Neural progenitor cell (in vitro differentiated cells): ENCODE measurements around the gene SNAPC5. TPM values are rescaled to one million over a fixed set of nuclear protein-coding genes. Genes with fewer than 3 reads are reported as not detected.

Experiments
- DNase-seq: peaks from one replicate; pipeline ENCODE4 v3.0.0-alpha.2; 2016; ENCODE audit warnings: low spot score
- H2AFZ ChIP-seq: fragments of 200-600 bp; sonication (generic); replicated peaks from 2 replicates; pipeline ENCODE4 v1.6.1; 2016; ENCODE audit warnings: antibody characterized with exemption
- H3F3A ChIP-seq: fragments of 200-600 bp; sonication (generic); 2 replicates; pipeline ENCODE4 v1.6.1; 2016; ENCODE audit warnings: antibody characterized with exemption, low read depth
- H3K27ac ChIP-seq: fragments of 200-600 bp; sonication (generic); 2 replicates; pipeline ENCODE4 v1.5.1; 2016; ENCODE audit warnings: mild to moderate bottlenecking
- H3K27me3 ChIP-seq: fragments of 200-600 bp; sonication (generic); 2 replicates; pipeline ENCODE4 v1.6.1; 2016; ENCODE audit warnings: mild to moderate bottlenecking, moderate library complexity
- H3K36me3 ChIP-seq: fragments of 200-600 bp; sonication (generic); 2 replicates; pipeline ENCODE4 v1.5.1; 2016
- H3K4me1 ChIP-seq: fragments of 200-600 bp; sonication (generic); 2 replicates; pipeline ENCODE4 v1.6.1; 2016; ENCODE audit warnings: mixed run types
- H3K4me2 ChIP-seq: fragments of 200-600 bp; sonication (generic); 2 replicates; pipeline ENCODE4 v1.6.1; 2016
- H3K4me3 ChIP-seq: fragments of 200-600 bp; sonication (generic); 2 replicates; pipeline ENCODE4 v1.5.1; 2016
- H3K79me2 ChIP-seq: fragments of 200-600 bp; sonication (generic); 2 replicates; pipeline ENCODE4 v1.6.1; 2016; ENCODE audit warnings: low read depth
- H3K9ac ChIP-seq: fragments of 200-600 bp; sonication (generic); 2 replicates; pipeline ENCODE4 v1.6.1; 2016
- H3K9me3 ChIP-seq: fragments of 200-600 bp; sonication (generic); 2 replicates; pipeline ENCODE4 v1.5.1; 2016; ENCODE audit warnings: low read depth
- H4K20me1 ChIP-seq: fragments of 200-600 bp; sonication (generic); 2 replicates; pipeline ENCODE4 v1.6.1; 2016; ENCODE audit warnings: low read depth
- H3K27ac Mint-ChIP-seq: 3 replicates; pipeline ENCODE4 v1.8.0; 2021; ENCODE audit warnings: mixed read lengths
- H3K27me3 Mint-ChIP-seq: 2 replicates; pipeline ENCODE4 v1.8.0; 2022; ENCODE audit warnings: low read depth, mild to moderate bottlenecking, inconsistent platforms, moderate library complexity, mixed read lengths; ENCODE audit not compliant: insufficient read depth
- H3K36me3 Mint-ChIP-seq: 3 replicates; pipeline ENCODE4 v1.8.0; 2021; ENCODE audit warnings: mixed read lengths
- H3K4me1 Mint-ChIP-seq: 3 replicates; pipeline ENCODE4 v1.8.0; 2021; ENCODE audit warnings: mixed read lengths
- H3K4me3 Mint-ChIP-seq: 3 replicates; pipeline ENCODE4 v1.8.0; 2021; ENCODE audit warnings: mild to moderate bottlenecking, moderate library complexity, mixed read lengths
- H3K9me3 Mint-ChIP-seq: 3 replicates; pipeline ENCODE4 v1.8.0; 2020; ENCODE audit warnings: mixed read lengths
- CTCF ChIP-seq: fragments of 200-600 bp; sonication (generic); IDR thresholded peaks from 2 replicates; pipeline ENCODE4 v1.5.1; 2017; ENCODE audit warnings: antibody characterized with exemption, mild to moderate bottlenecking
- EZH2 ChIP-seq: fragments of 200-600 bp; sonication (generic); IDR thresholded peaks from 2 replicates; pipeline ENCODE4 v1.6.1; 2017; ENCODE audit warnings: antibody characterized with exemption, mild to moderate bottlenecking, moderate library complexity
- EZH2phosphoT487 ChIP-seq: fragments of 200-600 bp; sonication (generic); IDR thresholded peaks from 2 replicates; pipeline ENCODE4 v1.6.1; 2017; ENCODE audit warnings: antibody characterized with exemption
- microRNA-seq: library from miRNA; unstranded; fragments of <30 nt; microRNA quantifications from one replicate; pipeline ENCODE4, GENCODE V29; 2016
- small RNA-seq: library from RNA; depleted of rRNA; stranded (forward); fragments of <200 nt; gene quantifications from one replicate; pipeline ENCODE3, GENCODE V24; 2015
- total RNA-seq: library from RNA; depleted of rRNA; stranded (reverse); fragments of >200 nt; gene quantifications from 2 replicates; pipeline ENCODE4 v1.2.3, GENCODE V29; 2015; ENCODE audit warnings: low replicate concordance

SNAPC5 gene
- total RNA-seq, 1 donor from 2014 or later = 32.7 TPM

- H3K4me1 Mint-ChIP-seq = no peaks in the 10 kb centered on the region
- H3K27me3 Mint-ChIP-seq = no peaks in the 10 kb centered on the region
Observed at GRCh38 chr15:66452420-66452819, 45.1 kb downstream of the SNAPC5 start.

More at GRCh38 chr15:66452420-66452819, 45.1 kb downstream of the SNAPC5 start:
- no peak overlapping the region for H3K9ac ChIP-seq
- no peaks in the 10 kb centered on the region for H3K4me1 ChIP-seq
- H3K4me2 ChIP-seq = no peak overlapping the region
- DNase-seq = no peak
- H3K36me3 ChIP-seq = peaks cover 7% of the 10 kb centered on the region
- no peak overlapping the region for H3K4me3 ChIP-seq
- Mint-ChIP-seq H3K27ac (no peak overlapping the region), H3K36me3 (peaks cover 14% of the 10 kb centered on the region), H3K9me3 (no peaks in the 10 kb centered on the region), H3K4me3 (no peak overlapping the region)
- no peaks in the 10 kb centered on the region for H3K27me3 ChIP-seq
- no peaks in the 10 kb centered on the region for H4K20me1 ChIP-seq
- H3K79me2 ChIP-seq = no peaks in the 10 kb centered on the region
- H2AFZ ChIP-seq = no peak overlapping the region
- TF ChIP-seq CTCF = no peak
- no peak for TF ChIP-seq EZH2phosphoT487
- TF ChIP-seq EZH2 = no peak
- no peaks in the 10 kb centered on the region for H3K9me3 ChIP-seq
- H3K27ac ChIP-seq = no peak overlapping the region
- no peaks in the 10 kb centered on the region for H3F3A ChIP-seq

Small RNAs within 50 kb of the gene (microRNA-seq; reads per million reads assigned to microRNA genes)
- gene MIR4512 = not detected

Small RNAs within 50 kb of the gene (small RNA-seq; reads per million reads assigned to genes)
- gene MIR4512 (not detected), gene RF01159 (not detected), gene SNORD16 (not detected), gene SNORD18A (not detected), gene SNORD18B (not detected), gene SNORD18C (not detected)

Other genes with a start within 250 kb of the SNAPC5 start
- 0.06 and 1.5 TPM in 2 replicates for gene MEGF11, start 244.0 kb downstream of the SNAPC5 start, total RNA-seq
- 37.4 and 53.8 TPM in 2 replicates for gene DIS3L, start 204.2 kb downstream of the SNAPC5 start, total RNA-seq
- 19.5 and 28.9 TPM in 2 replicates for gene TIPIN, start 141.1 kb downstream of the SNAPC5 start, total RNA-seq
- gene MAP2K1, start 110.8 kb downstream of the SNAPC5 start, total RNA-seq = 42.6 and 55.2 TPM in 2 replicates
- 7,725 and 7,728 TPM in 2 replicates for gene RPL4, start 7.1 kb upstream of the SNAPC5 start, total RNA-seq
- gene ZWILCH, start 7.6 kb upstream of the SNAPC5 start, total RNA-seq = 45.2 and 89.5 TPM in 2 replicates
- gene LCTL, start 68.2 kb upstream of the SNAPC5 start, total RNA-seq = 17.2 and 19.2 TPM in 2 replicates
- 3.4 and 9.4 TPM in 2 replicates for gene SMAD6, start 204.5 kb upstream of the SNAPC5 start, total RNA-seq